ENCODE results near the gene BCR. TPM values are rescaled to one million over a fixed set of nuclear protein-coding genes. Genes with fewer than 3 reads are reported as not detected.
"Not testable (repeated sequence)": the region's sequence is repeated elsewhere in the genome, so short reads cannot be mapped to it uniquely, and the experiment has no call there.

BCR gene
- total RNA-seq, 6 donors from 2014 or later = 47.1 to 105 (median 68.6) TPM

GRCh38 chr22:23313791-23314567 is 133.7 kb downstream of the BCR start:
- DNase-seq (no peak), ATAC-seq (ENCODE audit: low FRiP score in 2 of 2) (no peak)
- H3K27ac ChIP-seq = no peak overlapping the region
- 85 to 90% methylated on average over 8 to 14 of the region's 14 CpGs for WGBS, 2 donors
- H3K27me3 ChIP-seq = no peaks in the 10 kb centered on the region
- no peaks in the 10 kb centered on the region for H3K9me3 ChIP-seq
- H3K4me1 ChIP-seq = peaks cover 0 to 6% (median 2%) of the 10 kb centered on the region in 4 donors
- TF ChIP-seq CTCF (IDR thresholded peaks at IDR 0.05) = no peak
- TF ChIP-seq POLR2A (IDR thresholded peaks at IDR 0.05) = no peak
- no peak for TF ChIP-seq EP300 (IDR thresholded peaks at IDR 0.05)
- TF ChIP-seq POLR2AphosphoS5 (IDR thresholded peaks at IDR 0.05) = no peak
- peaks cover 0 to 44% (median 26%) of the 10 kb centered on the region in 4 donors for H3K36me3 ChIP-seq
- H3K4me3 ChIP-seq = no peak overlapping the region

GRCh38 chr22:23315341-23315917 is 135.1 kb downstream of the BCR start:
- Histone ChIP-seq H3K36me3 (peaks cover 0 to 44% (median 26%) of the 10 kb centered on the region in 4 donors), H3K9me3 (no peaks in the 10 kb centered on the region), H3K4me3 (no peak overlapping the region), H3K27ac (peak overlapping the region in 2 of 4 donors; percentile 23 to 64), H3K27me3 (no peaks in the 10 kb centered on the region), H3K4me1 (peaks cover 0 to 6% (median 2%) of the 10 kb centered on the region in 4 donors)
- no peak for TF ChIP-seq POLR2A (IDR thresholded peaks at IDR 0.05)
- TF ChIP-seq CTCF (IDR thresholded peaks at IDR 0.05) = peak; percentile 56 to 78 (median 63)
- no peak for TF ChIP-seq EP300 (IDR thresholded peaks at IDR 0.05)
- TF ChIP-seq POLR2AphosphoS5 (IDR thresholded peaks at IDR 0.05) = no peak
- ATAC-seq (ENCODE audit: low FRiP score in 2 of 2) (no peak), DNase-seq (peak in 1 of 2 donors; percentile 65)
- WGBS, 2 donors = 42 to 48% methylated on average over 10 to 15 of the region's 15 CpGs

GRCh38 chr22:23316596-23316995 is 136.3 kb downstream of the BCR start:
- H3K36me3 ChIP-seq = peaks cover 0 to 43% (median 25%) of the 10 kb centered on the region in 4 donors
- not testable (repeated sequence) for H3K27ac ChIP-seq; H3K27me3 ChIP-seq; H3K9me3 ChIP-seq; H3K4me3 ChIP-seq; H3K4me1 ChIP-seq; DNase-seq; ATAC-seq (ENCODE audit: low FRiP score in 2 of 2)
- 97 to 100% methylated on average over 1 to 3 of the region's 11 CpGs for WGBS, 2 donors

GRCh38 chr22:23318316-23318715 is 138.0 kb downstream of the BCR start:
- not testable (repeated sequence) for H3K9me3 ChIP-seq; ATAC-seq (ENCODE audit: low FRiP score in 2 of 2); H3K27ac ChIP-seq; H3K27me3 ChIP-seq; H3K4me1 ChIP-seq; H3K4me3 ChIP-seq
- DNase-seq = peak in 1 of 2 donors; percentile 53
- H3K36me3 ChIP-seq = peaks cover 0 to 27% (median 17%) of the 10 kb centered on the region in 4 donors
- 100% methylated on average over 1 of the region's 9 CpGs; no CpG with 5 or more reads in 1 of the 2 donors for WGBS, 2 donors

GRCh38 chr22:23322497-23323080 is 142.3 kb downstream of the BCR start:
- not testable (repeated sequence) for H3K27ac ChIP-seq; H3K4me3 ChIP-seq; DNase-seq; H3K9me3 ChIP-seq; H3K4me1 ChIP-seq; H3K36me3 ChIP-seq; H3K27me3 ChIP-seq; ATAC-seq (ENCODE audit: low FRiP score in 2 of 2)
- 84 to 89% methylated on average over 19 of the region's 19 CpGs for WGBS, 2 donors

GRCh38 chr22:23323960-23324688 is 143.8 kb downstream of the BCR start:
- H3K4me3 ChIP-seq; DNase-seq; H3K9me3 ChIP-seq; H3K27me3 ChIP-seq; ATAC-seq (ENCODE audit: low FRiP score in 2 of 2); H3K36me3 ChIP-seq; H3K4me1 ChIP-seq; H3K27ac ChIP-seq: not testable (repeated sequence)
- 85 to 89% methylated on average over 4 to 6 of the region's 6 CpGs for WGBS, 2 donors

Data from upper lobe of left lung (tissue), 6 donors.